Esophagus muscularis mucosa (tissue), 4 donors: Measurements from ENCODE around the gene ATP2A3. TPM values are rescaled to one million over a fixed set of nuclear protein-coding genes. Genes with fewer than 3 reads are reported as not detected.
"Not testable (repeated sequence)": the region's sequence is repeated elsewhere in the genome, so short reads cannot be mapped to it uniquely, and the experiment has no call there.

ENCODE experiments used
- DNase-seq: peaks from one replicate; pipeline ENCODE4 v3.0.0-alpha.2; 2017; ENCODE audit errors: extremely low spot score
- H3K27ac ChIP-seq, 4 donors: fragments of 200-600 bp; sonication (generic); replicated peaks in 1 of 4; 1 replicate in 3 of 4; 2 replicates in 1 of 4; pipeline ENCODE4 v1.5.1; 2016 to 2019; ENCODE audit warnings: mild to moderate bottlenecking in 1 of 4
- H3K27me3 ChIP-seq, 4 donors: fragments of 200-600 bp; sonication (generic); one replicate each; pipeline versions ENCODE4 v1.5.1 to v1.6.0; 2016 to 2019
- H3K36me3 ChIP-seq, 4 donors: fragments of 200-600 bp; sonication (generic); one replicate each; pipeline ENCODE4 v1.5.1; 2016 to 2019
- H3K4me1 ChIP-seq, 4 donors: fragments of 200-600 bp; sonication (generic); one replicate each; pipeline ENCODE4 v1.5.1; 2016 to 2019
- H3K4me3 ChIP-seq, 4 donors: fragments of 200-600 bp; sonication (generic); 1 replicate in 2 of 4; 2 replicates in 2 of 4; pipeline ENCODE4 v1.5.1; 2016 to 2019; ENCODE audit warnings: mild to moderate bottlenecking in 4 of 4, moderate library complexity in 1 of 4
- H3K9me3 ChIP-seq, 4 donors: fragments of 200-600 bp; sonication (generic); 1 replicate in 3 of 4; 2 replicates in 1 of 4; pipeline ENCODE4 v1.5.1; 2016 to 2019
- EP300 ChIP-seq: sonication (generic); formaldehyde crosslinking; IDR thresholded peaks from one replicate; pipeline ENCODE4 v1.6.1; 2017; ENCODE audit warnings: antibody characterized with exemption
- POLR2A ChIP-seq: fragments of 450-650 bp; IDR thresholded peaks from one replicate; pipeline ENCODE4 v1.6.1; 2017; ENCODE audit warnings: antibody characterized with exemption, moderate library complexity, mild to moderate bottlenecking, low read depth
- POLR2AphosphoS5 ChIP-seq, 2 donors: sonication (generic); formaldehyde crosslinking; IDR thresholded peaks; one replicate each; pipeline ENCODE4 v1.6.1; 2017; ENCODE audit warnings: antibody characterized with exemption in 2 of 2
- WGBS: methylation state at CpG from one replicate; pipeline ENCODE4 v1.1.5; 2018; 5-methylcytosine and 5-hydroxymethylcytosine counted together
- intact Hi-C: fragments of 100-400 bp; cut with DNase I; formaldehyde crosslinking; loops from one replicate; pipeline ENCODE4 v1.15.1; 2023
- total RNA-seq, 4 donors: library from RNA; depleted of rRNA; stranded (reverse); fragments of >200 nt; gene quantifications; one replicate each; pipeline versions ENCODE4 v1.1.0 to v1.2.1, GENCODE V29; 2016
- TF ChIP-seq, protein P1 (sequence below), 3 experiments: fragments of 200-600 bp in 2 of 3; fragments of 450-650 bp in 1 of 3; sonication (generic) in 2 of 3; IDR thresholded peaks; one replicate each; pipeline ENCODE4 v1.5.1; 2017 to 2019; ENCODE audit warnings: antibody characterized with exemption in 3 of 3, mild to moderate bottlenecking in 2 of 3, moderate library complexity in 1 of 3

ATP2A3 gene
- total RNA-seq, 4 donors from 2014 or later, result 17.9 to 35.4 (median 24.8) TPM

DNA sequence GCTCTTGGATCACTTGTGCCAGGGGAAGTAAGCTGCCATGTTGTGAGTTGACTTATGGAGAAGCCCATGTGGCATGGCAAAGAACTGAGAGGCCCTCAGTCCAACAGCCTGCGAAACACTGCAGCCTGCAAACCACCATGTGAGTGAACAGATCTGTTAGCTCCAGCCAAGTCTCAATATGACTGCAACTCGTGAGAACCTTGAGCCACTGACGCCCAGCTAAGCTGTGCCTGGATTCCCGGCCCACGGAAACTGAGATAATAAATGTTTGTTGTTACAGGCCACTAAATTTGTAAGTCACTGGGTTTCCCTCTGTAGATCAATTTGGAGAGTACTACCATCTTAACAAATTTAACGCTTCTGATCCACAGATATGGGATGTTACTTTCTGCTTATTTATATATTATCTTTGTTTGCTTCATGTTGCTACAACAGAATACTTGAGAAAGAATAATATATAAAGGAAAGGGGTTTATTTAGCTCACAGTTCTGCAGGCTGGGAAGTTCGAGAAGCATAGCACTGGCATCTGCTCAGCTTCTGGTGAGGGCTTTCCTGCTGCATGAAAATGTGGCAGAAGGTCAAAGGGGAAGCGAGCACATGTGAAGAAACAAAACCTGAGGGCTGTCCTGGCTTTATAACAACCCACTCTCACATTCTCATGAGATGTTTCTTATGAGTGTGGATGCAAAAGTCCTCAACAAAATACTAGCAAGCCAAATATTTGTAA, 29.4 kb upstream of the ATP2A3 start:
- DNase-seq, result no peak
- TF ChIP-seq EP300 (no peak), POLR2A (no peak), POLR2AphosphoS5 (IDR thresholded peaks at IDR 0.05) (no peak)
- TF ChIP-seq, protein P1, sequence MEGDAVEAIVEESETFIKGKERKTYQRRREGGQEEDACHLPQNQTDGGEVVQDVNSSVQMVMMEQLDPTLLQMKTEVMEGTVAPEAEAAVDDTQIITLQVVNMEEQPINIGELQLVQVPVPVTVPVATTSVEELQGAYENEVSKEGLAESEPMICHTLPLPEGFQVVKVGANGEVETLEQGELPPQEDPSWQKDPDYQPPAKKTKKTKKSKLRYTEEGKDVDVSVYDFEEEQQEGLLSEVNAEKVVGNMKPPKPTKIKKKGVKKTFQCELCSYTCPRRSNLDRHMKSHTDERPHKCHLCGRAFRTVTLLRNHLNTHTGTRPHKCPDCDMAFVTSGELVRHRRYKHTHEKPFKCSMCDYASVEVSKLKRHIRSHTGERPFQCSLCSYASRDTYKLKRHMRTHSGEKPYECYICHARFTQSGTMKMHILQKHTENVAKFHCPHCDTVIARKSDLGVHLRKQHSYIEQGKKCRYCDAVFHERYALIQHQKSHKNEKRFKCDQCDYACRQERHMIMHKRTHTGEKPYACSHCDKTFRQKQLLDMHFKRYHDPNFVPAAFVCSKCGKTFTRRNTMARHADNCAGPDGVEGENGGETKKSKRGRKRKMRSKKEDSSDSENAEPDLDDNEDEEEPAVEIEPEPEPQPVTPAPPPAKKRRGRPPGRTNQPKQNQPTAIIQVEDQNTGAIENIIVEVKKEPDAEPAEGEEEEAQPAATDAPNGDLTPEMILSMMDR (IDR thresholded peaks at IDR 0.05), result no peak
- no peak overlapping the region for H3K27ac ChIP-seq
- H3K36me3 ChIP-seq, result no peaks in the 10 kb centered on the region
- H3K4me1 ChIP-seq, result peaks cover 0 to 10% (median 7%) of the 10 kb centered on the region in 4 donors
- H3K4me3 ChIP-seq, result no peak overlapping the region
- peaks cover 0 to 3% (median 0%) of the 10 kb centered on the region in 4 donors for H3K27me3 ChIP-seq
- 49% methylated on average over 7 of the region's 8 CpGs for WGBS
- no peaks in the 10 kb centered on the region for H3K9me3 ChIP-seq
- intact Hi-C loops, result no loop called here

GRCh38 chr17:3992370-3992769, 28.1 kb upstream of the ATP2A3 start:
- DNase-seq, result no peak
- Histone ChIP-seq H3K9me3 (no peaks in the 10 kb centered on the region), H3K27me3 (no peaks in the 10 kb centered on the region), H3K27ac (no peak overlapping the region), H3K4me1 (peaks cover 0 to 15% (median 11%) of the 10 kb centered on the region in 4 donors), H3K4me3 (no peak overlapping the region), H3K36me3 (no peaks in the 10 kb centered on the region)
- WGBS, result 94% methylated on average over 5 of the region's 5 CpGs
- TF ChIP-seq, protein P1 (IDR thresholded peaks at IDR 0.05), result no peak
- TF ChIP-seq EP300 (no peak), POLR2AphosphoS5 (IDR thresholded peaks at IDR 0.05) (no peak), POLR2A (no peak)
- intact Hi-C loops, result no loop called here

DNA sequence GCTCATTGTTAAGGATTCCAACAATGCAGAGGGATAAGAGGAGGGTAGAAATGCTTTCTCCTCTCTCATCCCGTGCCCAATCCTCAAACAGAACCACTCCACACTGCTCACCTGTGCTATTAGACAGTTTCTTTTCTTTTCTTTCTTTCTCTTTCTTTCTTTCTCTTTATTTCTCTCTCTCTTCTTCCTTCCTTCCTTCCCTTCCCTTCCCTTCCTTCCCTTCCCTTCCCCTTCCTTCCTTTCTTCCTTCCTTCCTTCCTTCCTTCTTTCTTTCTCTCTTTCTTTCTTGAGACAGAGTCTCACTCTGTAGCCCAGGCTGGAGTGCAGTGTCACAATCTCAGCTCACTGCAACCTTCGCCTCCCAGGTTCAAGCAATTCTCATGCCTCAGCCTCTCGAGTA, 27.5 kb upstream of the ATP2A3 start:
- intact Hi-C loops, H3K9me3 ChIP-seq, H3K4me3 ChIP-seq, H3K27ac ChIP-seq, H3K27me3 ChIP-seq, H3K36me3 ChIP-seq, DNase-seq: not testable (repeated sequence)
- H3K4me1 ChIP-seq, result peaks cover 2 to 22% (median 17%) of the 10 kb centered on the region in 4 donors
- WGBS, result 76% methylated on average over 3 of the region's 3 CpGs

GRCh38 chr17:3990386-3991127, 26.3 kb upstream of the ATP2A3 start:
- WGBS, result 96% methylated on average over 12 of the region's 12 CpGs
- Histone ChIP-seq H3K27ac (no peak overlapping the region), H3K4me1 (peaks cover 11 to 29% (median 27%) of the 10 kb centered on the region in 4 donors), H3K27me3 (peaks cover 0 to 6% (median 0%) of the 10 kb centered on the region in 4 donors), H3K9me3 (no peaks in the 10 kb centered on the region), H3K36me3 (no peaks in the 10 kb centered on the region), H3K4me3 (no peak overlapping the region)
- TF ChIP-seq POLR2A, result no peak
- TF ChIP-seq POLR2AphosphoS5 (IDR thresholded peaks at IDR 0.05), result no peak
- TF ChIP-seq EP300, result no peak
- TF ChIP-seq, protein P1 (IDR thresholded peaks at IDR 0.05), result no peak
- intact Hi-C loops, result no loop called here
- no peak for DNase-seq
